Central memory CD8-positive, alpha-beta T cell (primary cell): ENCODE results near the gene SLC16A8.

Experiments used
- ATAC-seq: fragments of 150-1000 bp; cut with Tn5 transposase; replicated peaks from 2 replicates; pipeline ENCODE4 v1.10.0; 2022; ENCODE audit warnings: mild to moderate bottlenecking, moderate FRiP score, moderate number of reproducible peaks; ENCODE audit not compliant: poor library complexity, severe bottlenecking; ENCODE audit errors: extremely low read depth
- DNase-seq, 2 donors: peaks; one replicate each; pipeline ENCODE4 v3.0.0; 2021; ENCODE audit warnings: low spot score in 2 of 2
- H3K27ac Mint-ChIP-seq: one replicate; pipeline ENCODE4 v1.8.0; 2022; ENCODE audit warnings: low read depth, mild to moderate bottlenecking, moderate library complexity, mixed read lengths
- H3K27me3 Mint-ChIP-seq: one replicate; pipeline ENCODE4 v1.8.0; 2022; ENCODE audit warnings: mixed read lengths
- H3K36me3 Mint-ChIP-seq: one replicate; pipeline ENCODE4 v1.8.0; 2022; ENCODE audit warnings: mild to moderate bottlenecking, moderate library complexity, mixed read lengths; ENCODE audit not compliant: insufficient read depth
- H3K4me1 Mint-ChIP-seq: one replicate; pipeline ENCODE4 v1.8.0; 2022; ENCODE audit warnings: mixed read lengths
- H3K4me3 Mint-ChIP-seq: one replicate; pipeline ENCODE4 v1.8.0; 2022; ENCODE audit warnings: mild to moderate bottlenecking, moderate library complexity, mixed read lengths
- H3K9me3 Mint-ChIP-seq: one replicate; pipeline ENCODE4 v1.8.0; 2022; ENCODE audit warnings: mixed read lengths

SLC16A8 gene

DNA sequence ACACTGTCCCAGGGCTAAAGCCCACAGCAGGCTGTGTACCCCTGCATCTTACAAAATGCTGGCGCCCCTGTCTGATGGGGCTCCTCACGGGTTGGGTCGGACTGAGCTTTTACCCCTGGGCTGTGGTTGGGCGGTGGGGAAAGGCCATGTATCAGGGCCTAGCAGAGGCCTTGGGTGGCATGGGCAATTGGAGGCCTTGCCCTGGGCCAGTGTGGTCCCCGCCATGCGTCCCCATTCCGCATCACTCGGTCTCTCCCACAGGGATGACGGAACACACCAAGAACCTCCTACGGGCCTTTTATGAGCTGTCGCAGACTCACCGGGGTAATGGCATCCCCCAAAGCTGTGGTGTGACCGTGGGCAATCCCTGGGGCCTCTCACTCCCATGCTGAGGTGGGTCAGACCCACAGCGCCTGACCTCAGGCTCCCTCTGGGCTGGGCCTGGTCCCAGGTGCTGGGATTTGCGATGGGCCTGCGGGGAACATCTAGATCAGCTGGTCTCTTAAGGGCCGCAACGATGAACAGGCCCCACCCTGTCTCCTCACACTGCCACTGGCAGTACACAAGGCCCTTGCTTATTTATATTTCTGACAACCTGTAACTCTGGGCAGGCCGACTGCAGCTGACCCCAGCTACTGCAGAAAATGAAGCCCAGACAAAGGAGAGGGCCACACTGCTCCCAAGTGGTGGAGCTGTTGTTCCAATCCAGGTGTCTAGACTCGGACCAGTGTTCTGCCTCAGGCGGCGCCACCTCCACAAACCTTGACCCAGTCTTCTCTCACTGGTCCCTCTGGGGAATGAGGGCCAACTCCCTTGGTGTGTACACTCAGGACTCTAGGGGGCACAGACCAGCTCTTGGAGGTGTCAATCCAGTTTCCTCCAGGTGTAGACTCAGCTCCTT lies 12.3 kb downstream of the SLC16A8 start:
- Mint-ChIP-seq H3K4me1 (no peaks in the 10 kb centered on the region), H3K27me3 (no peaks in the 10 kb centered on the region), H3K4me3 (no peak overlapping the region), H3K36me3 (peaks cover 19% of the 10 kb centered on the region), H3K9me3 (no peaks in the 10 kb centered on the region), H3K27ac (no peak overlapping the region)
- no peak for DNase-seq
- ATAC-seq = no peak

GRCh38 chr22:38070250-38070921 lies 13.6 kb downstream of the SLC16A8 start:
- no peak for DNase-seq
- Mint-ChIP-seq H3K36me3 (peaks cover 19% of the 10 kb centered on the region), H3K4me3 (no peak overlapping the region), H3K27me3 (no peaks in the 10 kb centered on the region), H3K9me3 (no peaks in the 10 kb centered on the region), H3K27ac (no peak overlapping the region), H3K4me1 (no peaks in the 10 kb centered on the region)
- ATAC-seq = no peak

DNA sequence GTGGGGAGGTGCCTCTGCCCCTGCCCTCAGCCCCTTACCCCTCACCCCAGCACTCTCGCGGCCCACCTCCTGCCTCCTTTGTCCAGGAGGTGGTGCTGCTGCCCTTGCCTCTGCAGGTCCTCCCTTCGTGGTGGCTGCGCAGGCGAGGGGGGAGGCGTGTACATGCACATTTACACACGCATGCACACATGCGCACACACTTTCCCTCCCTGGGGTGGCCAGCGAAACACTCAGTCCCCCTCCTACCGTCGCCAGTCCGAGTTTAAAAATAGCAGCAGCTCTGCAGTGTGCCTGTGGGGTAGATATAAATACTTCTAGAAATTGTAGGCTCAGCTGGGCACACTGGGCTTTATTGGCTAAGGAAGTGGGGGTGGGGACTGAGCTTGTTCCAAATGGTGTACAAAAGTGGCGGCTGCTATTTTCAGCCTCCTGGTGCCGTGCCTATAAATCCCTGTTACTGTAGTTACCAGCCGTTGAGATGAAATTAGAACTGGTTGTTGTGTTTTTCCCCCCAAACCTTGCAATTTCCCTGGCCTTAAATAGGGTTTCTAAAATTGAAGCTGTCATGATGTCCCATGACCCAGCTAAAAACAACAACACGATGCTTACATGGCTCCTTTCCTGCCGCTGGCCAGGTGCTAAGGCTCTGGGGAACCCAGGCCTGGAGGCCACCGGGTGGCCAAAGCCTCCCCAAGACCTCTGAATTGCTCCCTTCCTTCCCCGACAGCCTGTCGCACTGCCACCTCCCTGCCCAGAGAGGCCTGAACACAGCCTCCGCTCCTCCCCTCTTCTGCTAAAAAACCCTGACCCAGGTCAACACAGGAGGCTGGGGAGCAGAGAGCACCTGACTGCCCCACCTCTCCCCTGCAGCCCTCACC lies 14.4 kb downstream of the SLC16A8 start:
- DNase-seq (no peak), ATAC-seq (no peak)
- no peaks in the 10 kb centered on the region for H3K27me3 Mint-ChIP-seq
- no peaks in the 10 kb centered on the region for H3K4me1 Mint-ChIP-seq
- no peak overlapping the region for H3K27ac Mint-ChIP-seq
- H3K4me3 Mint-ChIP-seq = no peak overlapping the region
- peaks cover 21% of the 10 kb centered on the region for H3K36me3 Mint-ChIP-seq
- no peaks in the 10 kb centered on the region for H3K9me3 Mint-ChIP-seq

DNA sequence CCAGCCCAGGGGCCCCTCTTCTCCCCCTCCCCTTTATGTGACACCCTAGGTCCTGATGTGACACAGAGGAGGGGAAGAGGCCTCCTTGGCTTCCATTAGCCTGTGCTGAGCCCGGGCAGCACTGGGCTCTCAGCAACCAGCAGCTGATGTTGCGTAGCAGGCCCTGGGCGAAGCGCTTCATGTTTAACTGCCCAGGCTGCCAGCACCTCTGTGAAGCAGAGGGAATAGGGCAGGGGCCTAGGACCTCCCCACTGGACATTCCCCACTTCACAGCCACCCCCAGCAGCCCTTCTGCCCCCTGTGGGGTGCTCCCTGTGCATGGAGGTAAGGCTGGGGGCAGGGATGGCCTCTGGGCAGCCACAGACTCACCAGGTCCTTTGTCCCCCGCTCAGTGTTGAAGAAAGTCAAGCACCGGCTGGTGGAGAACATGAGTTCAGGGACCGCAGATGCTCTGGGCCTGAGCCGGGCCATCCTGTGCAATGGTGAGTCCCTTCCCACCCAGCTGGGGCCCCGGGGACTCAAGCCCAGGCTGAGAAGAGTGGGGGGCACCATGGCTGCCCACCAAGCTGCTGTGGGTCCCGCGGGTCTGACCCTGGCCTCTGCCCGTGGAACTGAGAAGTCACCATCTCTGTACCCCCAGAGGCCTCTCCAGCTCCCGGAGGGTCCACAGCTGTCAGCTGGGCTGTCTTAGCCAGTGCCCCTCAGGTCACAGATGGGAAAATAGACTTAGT lies 15.2 kb downstream of the SLC16A8 start:
- Mint-ChIP-seq H3K4me3 (no peak overlapping the region), H3K9me3 (no peaks in the 10 kb centered on the region), H3K27ac (no peak overlapping the region), H3K4me1 (no peaks in the 10 kb centered on the region), H3K27me3 (no peaks in the 10 kb centered on the region), H3K36me3 (peaks cover 19% of the 10 kb centered on the region)
- DNase-seq (no peak), ATAC-seq (no peak)

DNA sequence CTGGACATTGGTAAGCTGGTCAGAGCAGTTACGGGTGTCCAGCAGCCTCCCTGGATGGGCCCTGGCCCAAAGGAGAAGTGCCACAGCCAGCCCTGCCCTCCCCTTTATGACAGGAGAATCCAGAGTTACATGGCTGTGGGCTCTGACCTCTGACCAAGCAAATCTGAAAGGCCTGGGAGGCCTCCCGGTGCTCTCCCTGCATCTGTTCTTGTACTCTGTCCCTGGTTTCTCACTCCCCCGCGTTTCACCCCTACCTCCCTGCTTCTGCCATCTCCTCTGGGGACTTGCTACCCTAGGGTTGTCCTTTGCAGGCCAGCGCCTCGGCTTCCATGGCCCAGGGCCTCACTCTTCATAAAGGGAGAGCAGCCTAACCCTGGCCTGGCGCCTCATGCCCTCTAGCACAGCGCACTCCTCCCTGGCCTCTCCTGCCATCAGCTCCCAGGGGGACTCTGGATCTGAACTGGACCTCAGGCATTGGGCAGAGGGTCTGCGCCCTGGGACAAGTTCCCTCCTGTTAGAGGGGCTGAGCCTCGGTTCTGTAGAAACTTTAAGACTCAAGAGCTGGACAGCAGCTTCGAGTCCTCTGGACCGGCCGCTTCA lies 16.1 kb downstream of the SLC16A8 start:
- H3K9me3 Mint-ChIP-seq = no peaks in the 10 kb centered on the region
- H3K27ac Mint-ChIP-seq = no peak overlapping the region
- ATAC-seq (no peak), DNase-seq (no peak)
- no peaks in the 10 kb centered on the region for H3K27me3 Mint-ChIP-seq
- H3K4me1 Mint-ChIP-seq = no peaks in the 10 kb centered on the region
- peaks cover 23% of the 10 kb centered on the region for H3K36me3 Mint-ChIP-seq
- H3K4me3 Mint-ChIP-seq = no peak overlapping the region

- H3K4me1 Mint-ChIP-seq = no peaks in the 10 kb centered on the region
- no peaks in the 10 kb centered on the region for H3K27me3 Mint-ChIP-seq
- no peak overlapping the region for H3K27ac Mint-ChIP-seq
- no peaks in the 10 kb centered on the region for H3K9me3 Mint-ChIP-seq
- ATAC-seq (no peak), DNase-seq (no peak)
- peaks cover 20% of the 10 kb centered on the region for H3K36me3 Mint-ChIP-seq
- no peak overlapping the region for H3K4me3 Mint-ChIP-seq
These were observed 17.0 kb downstream of the SLC16A8 start for GRCh38 chr22:38067028-38067415.

DNA sequence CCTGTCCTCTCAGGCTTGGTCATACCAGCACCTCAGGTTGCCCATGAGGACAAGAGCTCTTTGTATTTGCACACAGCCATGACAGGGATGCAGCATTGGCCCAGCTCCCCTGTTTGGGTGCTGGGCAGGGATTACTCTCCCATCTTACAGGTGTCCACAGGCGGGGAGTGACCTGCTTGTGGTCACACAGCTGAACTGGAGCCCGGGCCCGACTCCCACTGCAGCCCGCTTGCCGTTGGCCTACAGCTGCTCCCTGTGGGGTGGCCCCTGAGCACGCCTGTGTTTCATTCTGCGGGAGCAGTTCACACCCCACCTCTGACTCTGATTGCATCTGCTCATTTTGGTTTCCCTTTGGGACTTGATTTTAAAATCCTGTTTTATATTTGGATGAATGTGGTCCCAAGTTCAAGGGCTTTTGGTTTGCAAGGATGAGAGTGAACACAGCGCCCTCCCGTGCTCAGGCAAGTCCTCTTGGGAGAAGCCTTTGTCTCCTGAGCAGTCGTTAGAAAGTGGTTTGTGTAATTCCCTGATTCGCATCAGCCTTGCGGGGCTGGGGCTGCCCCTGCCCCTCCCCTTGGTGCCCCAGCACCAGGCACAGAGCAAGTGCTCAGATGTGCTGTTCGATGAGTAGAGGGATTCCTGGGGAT lies 17.5 kb downstream of the SLC16A8 start:
- Mint-ChIP-seq H3K4me3 (no peak overlapping the region), H3K9me3 (no peaks in the 10 kb centered on the region), H3K36me3 (peaks cover 22% of the 10 kb centered on the region), H3K4me1 (no peaks in the 10 kb centered on the region), H3K27ac (no peak overlapping the region), H3K27me3 (no peaks in the 10 kb centered on the region)
- ATAC-seq (no peak), DNase-seq (no peak)

DNA sequence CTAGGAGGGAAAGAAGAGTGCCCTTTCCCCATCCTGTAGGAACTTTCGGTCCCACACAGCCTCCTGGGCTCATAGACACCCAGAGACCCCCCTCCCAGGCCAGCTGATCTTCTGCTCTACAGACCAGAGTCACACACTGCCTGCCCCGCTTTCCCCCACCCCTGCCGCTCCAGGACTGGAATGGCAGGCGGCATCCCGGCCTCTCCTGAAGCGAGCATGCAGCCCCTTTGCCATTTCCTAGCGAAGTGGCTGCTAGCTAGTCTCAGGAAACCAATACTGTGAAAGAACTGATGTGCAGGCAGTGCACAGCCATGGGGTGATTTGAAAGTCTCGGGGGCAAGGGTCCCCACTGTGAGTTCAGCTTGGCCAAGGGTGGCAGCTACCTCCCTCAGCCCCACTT lies 18.4 kb downstream of the SLC16A8 start:
- Mint-ChIP-seq H3K36me3 (peaks cover 22% of the 10 kb centered on the region), H3K27ac (no peak overlapping the region), H3K9me3 (no peaks in the 10 kb centered on the region), H3K4me1 (no peaks in the 10 kb centered on the region), H3K4me3 (no peak overlapping the region), H3K27me3 (no peaks in the 10 kb centered on the region)
- no peak for DNase-seq
- ATAC-seq = no peak

- Mint-ChIP-seq H3K4me3 (no peak overlapping the region), H3K36me3 (peaks cover 24% of the 10 kb centered on the region), H3K27me3 (no peaks in the 10 kb centered on the region), H3K27ac (no peak overlapping the region), H3K4me1 (peaks cover 8% of the 10 kb centered on the region), H3K9me3 (no peaks in the 10 kb centered on the region)
- ATAC-seq (no peak), DNase-seq (no peak)
These were observed 21.2 kb downstream of the SLC16A8 start for GRCh38 chr22:38062791-38063190.

GRCh38 chr22:38056969-38057891 lies 26.8 kb downstream of the SLC16A8 start, which contains the start of gene PICK1:
PICK1 (plus strand) TSS chr22:38057404; CDS start chr22:38057810, 406 bp downstream.
- ATAC-seq = peak; percentile 79
- peak; percentile 70 to 73 for DNase-seq
- H3K36me3 Mint-ChIP-seq = peaks cover 23% of the 10 kb centered on the region
- H3K4me3 Mint-ChIP-seq = peak within 1 kb of the TSS; percentile 89
- H3K27ac Mint-ChIP-seq = peak within 1 kb of the TSS; percentile 97
- no peaks in the 10 kb centered on the region for H3K27me3 Mint-ChIP-seq
- no peaks in the 10 kb centered on the region for H3K9me3 Mint-ChIP-seq
- peaks cover 26% of the 10 kb centered on the region for H3K4me1 Mint-ChIP-seq
